Measurements from ENCODE around the gene SPNS2. TPM values are rescaled to one million over a fixed set of nuclear protein-coding genes. Genes with fewer than 3 reads are reported as not detected.

SPNS2 gene
- total and polyA plus RNA-seq, 2 of the 8 experiments (the other 6 are each of a cell fraction or from before 2014, with no cell fraction given) = 1.2 to 1.5 TPM

DNA sequence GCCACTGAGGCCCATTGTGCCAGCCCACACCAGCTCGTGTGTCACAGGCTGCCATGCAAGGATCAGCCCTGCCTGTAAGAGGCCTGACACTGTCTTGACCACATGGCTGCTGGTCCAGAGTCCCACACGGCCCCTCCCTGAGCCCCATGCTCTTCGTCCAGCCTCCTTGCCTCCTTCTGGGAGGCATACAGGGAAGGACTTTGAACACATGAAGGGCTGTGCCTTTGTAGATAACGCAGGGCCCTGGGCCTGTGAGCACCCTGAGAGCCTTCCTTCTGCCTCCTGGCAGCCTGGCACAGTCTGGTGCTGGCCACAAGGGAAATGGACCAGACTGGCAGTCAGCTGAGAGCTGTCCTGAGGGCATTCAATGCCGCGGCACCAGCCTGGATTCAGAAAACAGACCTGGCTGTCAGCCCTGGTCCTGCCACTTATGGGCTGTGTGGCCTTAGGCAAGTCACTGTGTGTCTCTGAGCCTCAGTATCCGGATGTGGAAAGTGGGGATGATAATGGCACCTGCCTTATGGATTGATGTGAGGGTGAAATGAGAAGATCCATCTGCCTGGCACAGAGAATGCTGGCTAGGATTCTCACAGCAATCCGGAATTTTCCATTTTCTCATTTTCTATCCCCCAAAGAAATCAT, 19.2 kb upstream of the SPNS2 start:
- no peak overlapping the region for H3K56ac ChIP-seq (replicated peaks; ENCODE audit: insufficient read length, low read depth, low read length)
- H3K4me3 ChIP-seq (ENCODE audit: extremely low read depth in 1 of 4, insufficient read depth in 2 of 4, low read depth in 3 of 4, low read length in 4 of 4) = no peak overlapping the region
- no peak overlapping the region for H3K4me2 ChIP-seq (ENCODE audit: insufficient read depth in 1 of 2, low read depth in 2 of 2, low read length in 2 of 2)
- no peaks in the 10 kb centered on the region for H3K27me3 ChIP-seq (replicated peaks in 1 of 4; ENCODE audit: control insufficient read depth in 3 of 4, extremely low read depth in 1 of 4, insufficient read depth in 3 of 4, low read length in 3 of 4)
- no peak overlapping the region; the same call in 1 of the 2 replicates for H4K8ac ChIP-seq (ENCODE audit: extremely low read depth, insufficient read depth, low read length)
- H2AK5ac ChIP-seq (ENCODE audit: low read depth, low read length) = no peak overlapping the region
- no peaks in the 10 kb centered on the region for H3K79me1 ChIP-seq (ENCODE audit: low read depth, low read length)
- no peaks in the 10 kb centered on the region for H4K20me1 ChIP-seq (replicated peaks in 1 of 2; ENCODE audit: control insufficient read depth in 1 of 2, insufficient read depth in 2 of 2, low read length in 2 of 2)
- DNase-seq (ENCODE audit: low read depth in 1 of 2, low spot score in 2 of 2) (no peak), FAIRE-seq (no peak)
- H3K14ac ChIP-seq (ENCODE audit: insufficient read length) = no peak overlapping the region
- no peaks in the 10 kb centered on the region for H3K79me2 ChIP-seq (ENCODE audit: control insufficient read depth in 1 of 2, insufficient read depth in 2 of 2, low read length in 2 of 2)
- ChIA-PET CTCF (ENCODE audit: partially characterized antibody) (no interaction called here), POLR2A (ENCODE audit: partially characterized antibody) (no interaction called here)
- H3K23ac ChIP-seq (ENCODE audit: insufficient read length) = no peak overlapping the region
- no peak overlapping the region for H2BK12ac ChIP-seq (ENCODE audit: low read depth, low read length)
- H3K27ac ChIP-seq (ENCODE audit: low read depth, low read length) = no peak overlapping the region
- H3K18ac ChIP-seq (ENCODE audit: extremely low read depth, low read length) = no peak overlapping the region
- H2BK20ac ChIP-seq (ENCODE audit: low read length) = no peak overlapping the region
- 86% methylated on average over 8 of the region's 8 CpGs; no CpG with 5 or more reads in 1 of the 2 experiments for WGBS, 2 experiments (ENCODE audit: extremely low coverage in 1 of 2, insufficient coverage in 1 of 2, insufficient read length in 1 of 2, insufficient replicate concordance in 2 of 2, low coverage in 1 of 2, low lambda C conversion rate in 2 of 2, missing lambda C conversion rate in 1 of 2)
- H2BK5ac ChIP-seq (ENCODE audit: low read depth, low read length) = no peak overlapping the region
- H4K91ac ChIP-seq (replicated peaks; ENCODE audit: insufficient read length, low read length) = no peak overlapping the region
- no peaks in the 10 kb centered on the region for H3K9me3 ChIP-seq (ENCODE audit: insufficient read depth in 2 of 2, low read depth in 1 of 2, low read length in 1 of 2)
- no peaks in the 10 kb centered on the region for H3K23me2 ChIP-seq (ENCODE audit: low read depth, low read length)
- no peak overlapping the region for H2AFZ ChIP-seq (ENCODE audit: low read length)
- no peak overlapping the region for H4K5ac ChIP-seq (ENCODE audit: insufficient read length, low read depth, low read length)
- H2BK120ac ChIP-seq (replicated peaks; ENCODE audit: low read depth, low read length) = no peak overlapping the region
- H3K36me3 ChIP-seq (ENCODE audit: control insufficient read depth in 2 of 4, insufficient read depth in 4 of 4, low read length in 3 of 4) = no peaks in the 10 kb centered on the region
- no peak overlapping the region for H2BK15ac ChIP-seq (ENCODE audit: low read length)
- H3K4ac ChIP-seq (replicated peaks; ENCODE audit: insufficient read length, low read depth, low read length) = no peak overlapping the region
- H3K4me1 ChIP-seq (replicated peaks in 1 of 4; ENCODE audit: control insufficient read depth in 3 of 4, insufficient read depth in 4 of 4, low read length in 3 of 4) = peaks cover 0 to 13% (median 6%) of the 10 kb centered on the region in 4 experiments; a peak in 4 of 7 replicates
- no peak overlapping the region for H3K9ac ChIP-seq (replicated peaks in 1 of 4; ENCODE audit: extremely low read depth in 1 of 4, low read depth in 3 of 4, low read length in 3 of 4)
- no peak for TF ChIP-seq RNF2 (IDR thresholded peaks at IDR 0.05; ENCODE audit: borderline replicate concordance, low read depth, low read length, missing control alignments, poor library complexity, severe bottlenecking)
